OCI-LY7 (cell line): ENCODE data around the gene HMCN1.

Experiments
- EZH2phosphoT487 ChIP-seq: fragments of 200-600 bp; sonication (generic); IDR thresholded peaks from 2 replicates; pipeline ENCODE4 v1.6.1; 2018; ENCODE audit warnings: low read depth, borderline replicate concordance, mild to moderate bottlenecking, mixed run types, antibody characterized with exemption, low read length, moderate library complexity, mixed read lengths
- TF ChIP-seq, protein P1 (sequence below): fragments of 200-600 bp; sonication (generic); conservative IDR thresholded peaks from 2 replicates; pipeline ENCODE4 v1.5.1; 2014; ENCODE audit warnings: mild to moderate bottlenecking, antibody characterized with exemption, low read length, moderate library complexity, mixed read lengths

DNA sequence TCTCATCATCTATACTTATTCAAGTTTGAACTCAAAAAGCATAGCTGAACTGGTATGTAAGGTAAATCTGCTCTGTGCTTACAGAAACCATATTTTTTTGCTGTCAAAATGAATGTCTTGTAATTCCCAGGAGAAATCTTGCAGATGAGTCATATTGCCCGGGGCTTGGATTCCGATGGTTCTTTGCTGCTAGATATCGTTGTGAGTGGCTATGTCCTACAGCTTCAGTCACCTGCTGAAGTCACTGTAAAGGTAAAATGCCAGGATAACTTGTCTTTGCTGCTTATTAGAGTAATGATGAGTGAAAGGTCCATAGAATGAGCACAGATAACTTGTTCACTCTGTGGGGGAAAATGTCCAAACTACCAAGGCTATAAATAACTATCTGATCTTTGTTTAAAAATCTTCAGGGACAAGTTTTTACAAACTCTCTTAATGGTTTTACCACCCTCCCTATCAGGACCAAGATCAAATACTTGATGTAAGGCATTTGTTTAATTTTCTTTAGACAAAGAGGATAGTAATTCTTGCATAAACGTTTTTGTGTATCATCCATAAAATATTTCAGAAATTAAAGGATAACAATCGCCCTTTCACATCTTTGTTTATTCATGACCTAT lies 418.5 kb downstream of the HMCN1 start:
- TF ChIP-seq, protein P1, sequence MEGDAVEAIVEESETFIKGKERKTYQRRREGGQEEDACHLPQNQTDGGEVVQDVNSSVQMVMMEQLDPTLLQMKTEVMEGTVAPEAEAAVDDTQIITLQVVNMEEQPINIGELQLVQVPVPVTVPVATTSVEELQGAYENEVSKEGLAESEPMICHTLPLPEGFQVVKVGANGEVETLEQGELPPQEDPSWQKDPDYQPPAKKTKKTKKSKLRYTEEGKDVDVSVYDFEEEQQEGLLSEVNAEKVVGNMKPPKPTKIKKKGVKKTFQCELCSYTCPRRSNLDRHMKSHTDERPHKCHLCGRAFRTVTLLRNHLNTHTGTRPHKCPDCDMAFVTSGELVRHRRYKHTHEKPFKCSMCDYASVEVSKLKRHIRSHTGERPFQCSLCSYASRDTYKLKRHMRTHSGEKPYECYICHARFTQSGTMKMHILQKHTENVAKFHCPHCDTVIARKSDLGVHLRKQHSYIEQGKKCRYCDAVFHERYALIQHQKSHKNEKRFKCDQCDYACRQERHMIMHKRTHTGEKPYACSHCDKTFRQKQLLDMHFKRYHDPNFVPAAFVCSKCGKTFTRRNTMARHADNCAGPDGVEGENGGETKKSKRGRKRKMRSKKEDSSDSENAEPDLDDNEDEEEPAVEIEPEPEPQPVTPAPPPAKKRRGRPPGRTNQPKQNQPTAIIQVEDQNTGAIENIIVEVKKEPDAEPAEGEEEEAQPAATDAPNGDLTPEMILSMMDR: no peak
- TF ChIP-seq EZH2phosphoT487: no peak
